Ishikawa (cell line): Measurements from ENCODE around the gene TXNDC2.

Experiments used
- CEBPB ChIP-seq: IDR thresholded peaks from 2 replicates; pipeline ENCODE4 v1.6.1; 2012
- CREB1 ChIP-seq: IDR thresholded peaks from 2 replicates; pipeline ENCODE4 v1.6.1; 2012; ENCODE audit warnings: low read depth
- EGR1 ChIP-seq: IDR thresholded peaks from 2 replicates; pipeline ENCODE4 v1.6.1; 2012
- EP300 ChIP-seq: IDR thresholded peaks from 2 replicates; pipeline ENCODE4 v1.6.1; 2012; ENCODE audit warnings: borderline replicate concordance
- FOXM1 ChIP-seq: IDR thresholded peaks from 2 replicates; pipeline ENCODE4 v1.6.1; 2012; ENCODE audit warnings: low read depth, borderline replicate concordance
- MAX ChIP-seq: IDR thresholded peaks from 2 replicates; pipeline ENCODE4 v1.6.1; 2012
- NFIC ChIP-seq: IDR thresholded peaks from 2 replicates; pipeline ENCODE4 v1.6.1; 2012
- RAD21 ChIP-seq: IDR thresholded peaks from 2 replicates; pipeline ENCODE4 v1.6.1; 2012; ENCODE audit warnings: low read depth
- TAF1 ChIP-seq: IDR thresholded peaks from 2 replicates; pipeline ENCODE4 v1.6.1; 2012; ENCODE audit warnings: low read depth, mild to moderate bottlenecking
- TCF12 ChIP-seq: IDR thresholded peaks from 2 replicates; pipeline ENCODE4 v1.6.1; 2012; ENCODE audit warnings: low read depth
- TEAD4 ChIP-seq: IDR thresholded peaks from 2 replicates; pipeline ENCODE4 v1.6.1; 2012
- YY1 ChIP-seq: IDR thresholded peaks from 2 replicates; pipeline ENCODE4 v1.6.1; 2012; ENCODE audit warnings: low read depth
- ZBTB7A ChIP-seq: IDR thresholded peaks from 2 replicates; pipeline ENCODE4 v1.6.1; 2012; ENCODE audit warnings: low read depth
- TF ChIP-seq, protein P1 (sequence below): IDR thresholded peaks from 2 replicates; pipeline ENCODE4 v1.6.1; 2012; ENCODE audit warnings: low read depth, mild to moderate bottlenecking
- TF ChIP-seq, protein P2 (sequence below): IDR thresholded peaks from 2 replicates; pipeline ENCODE4 v1.6.1; 2012

The TXNDC2 gene

GRCh38 chr18:9924371-9924943 lies 38.7 kb downstream of the TXNDC2 start:
- TF ChIP-seq TEAD4 (no peak), MAX (no peak), TCF12 (no peak), CREB1 (no peak), EGR1 (no peak), ZBTB7A (no peak), EP300 (no peak), CEBPB (no peak), FOXM1 (no peak), RAD21 (no peak), TAF1 (no peak)
- TF ChIP-seq, protein P1, sequence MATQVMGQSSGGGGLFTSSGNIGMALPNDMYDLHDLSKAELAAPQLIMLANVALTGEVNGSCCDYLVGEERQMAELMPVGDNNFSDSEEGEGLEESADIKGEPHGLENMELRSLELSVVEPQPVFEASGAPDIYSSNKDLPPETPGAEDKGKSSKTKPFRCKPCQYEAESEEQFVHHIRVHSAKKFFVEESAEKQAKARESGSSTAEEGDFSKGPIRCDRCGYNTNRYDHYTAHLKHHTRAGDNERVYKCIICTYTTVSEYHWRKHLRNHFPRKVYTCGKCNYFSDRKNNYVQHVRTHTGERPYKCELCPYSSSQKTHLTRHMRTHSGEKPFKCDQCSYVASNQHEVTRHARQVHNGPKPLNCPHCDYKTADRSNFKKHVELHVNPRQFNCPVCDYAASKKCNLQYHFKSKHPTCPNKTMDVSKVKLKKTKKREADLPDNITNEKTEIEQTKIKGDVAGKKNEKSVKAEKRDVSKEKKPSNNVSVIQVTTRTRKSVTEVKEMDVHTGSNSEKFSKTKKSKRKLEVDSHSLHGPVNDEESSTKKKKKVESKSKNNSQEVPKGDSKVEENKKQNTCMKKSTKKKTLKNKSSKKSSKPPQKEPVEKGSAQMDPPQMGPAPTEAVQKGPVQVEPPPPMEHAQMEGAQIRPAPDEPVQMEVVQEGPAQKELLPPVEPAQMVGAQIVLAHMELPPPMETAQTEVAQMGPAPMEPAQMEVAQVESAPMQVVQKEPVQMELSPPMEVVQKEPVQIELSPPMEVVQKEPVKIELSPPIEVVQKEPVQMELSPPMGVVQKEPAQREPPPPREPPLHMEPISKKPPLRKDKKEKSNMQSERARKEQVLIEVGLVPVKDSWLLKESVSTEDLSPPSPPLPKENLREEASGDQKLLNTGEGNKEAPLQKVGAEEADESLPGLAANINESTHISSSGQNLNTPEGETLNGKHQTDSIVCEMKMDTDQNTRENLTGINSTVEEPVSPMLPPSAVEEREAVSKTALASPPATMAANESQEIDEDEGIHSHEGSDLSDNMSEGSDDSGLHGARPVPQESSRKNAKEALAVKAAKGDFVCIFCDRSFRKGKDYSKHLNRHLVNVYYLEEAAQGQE = no peak
- TF ChIP-seq, protein P2, sequence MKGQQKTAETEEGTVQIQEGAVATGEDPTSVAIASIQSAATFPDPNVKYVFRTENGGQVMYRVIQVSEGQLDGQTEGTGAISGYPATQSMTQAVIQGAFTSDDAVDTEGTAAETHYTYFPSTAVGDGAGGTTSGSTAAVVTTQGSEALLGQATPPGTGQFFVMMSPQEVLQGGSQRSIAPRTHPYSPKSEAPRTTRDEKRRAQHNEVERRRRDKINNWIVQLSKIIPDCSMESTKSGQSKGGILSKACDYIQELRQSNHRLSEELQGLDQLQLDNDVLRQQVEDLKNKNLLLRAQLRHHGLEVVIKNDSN = no peak

DNA sequence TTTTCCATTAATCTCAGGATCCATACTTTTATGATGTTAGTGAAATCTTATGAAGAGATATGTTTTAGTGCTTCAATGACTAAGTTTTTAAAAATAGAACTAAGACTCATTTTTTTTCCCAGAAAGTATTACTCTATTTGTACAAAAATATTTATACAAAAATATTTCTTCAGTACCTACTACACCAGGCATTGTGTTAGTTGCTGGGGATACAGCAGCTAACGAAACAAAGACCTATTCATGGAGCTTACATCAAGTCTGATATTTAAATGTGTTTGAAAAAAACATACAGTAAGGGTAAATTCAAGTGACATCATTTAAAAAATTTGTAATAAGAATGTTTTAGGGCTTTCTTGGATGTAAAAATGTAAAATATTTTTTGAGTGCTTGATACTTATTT lies 39.6 kb downstream of the TXNDC2 start:
- TF ChIP-seq EGR1 (no peak), CEBPB (no peak), TEAD4 (no peak), ZBTB7A (no peak), TAF1 (no peak), NFIC (no peak), TCF12 (no peak), YY1 (no peak), RAD21 (no peak), FOXM1 (no peak), EP300 (no peak), CREB1 (no peak), MAX (no peak)
- TF ChIP-seq, protein P2 = no peak
- TF ChIP-seq, protein P1 = no peak

DNA sequence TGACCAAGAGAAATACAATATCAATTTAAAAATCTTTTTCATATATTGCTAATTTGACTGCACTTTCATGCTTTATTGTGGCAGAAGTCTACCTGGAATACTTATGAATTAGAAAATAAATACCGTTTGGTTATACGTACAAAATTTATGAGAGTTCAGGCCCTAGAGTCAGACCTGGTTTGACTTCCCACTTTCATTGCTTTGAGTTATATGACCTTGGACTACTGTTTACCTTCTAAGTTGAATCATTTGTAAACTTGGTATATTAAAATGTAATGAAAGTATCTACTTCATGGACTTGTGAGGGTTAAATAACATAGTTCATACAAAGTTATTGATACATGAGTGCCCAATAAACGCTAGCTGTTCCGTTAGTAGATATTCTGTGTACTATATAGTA lies 40.0 kb downstream of the TXNDC2 start:
- TF ChIP-seq CEBPB (no peak), NFIC (no peak), EP300 (no peak), TAF1 (no peak)
- TF ChIP-seq, protein P2 = no peak
- TF ChIP-seq, protein P1 = no peak

DNA sequence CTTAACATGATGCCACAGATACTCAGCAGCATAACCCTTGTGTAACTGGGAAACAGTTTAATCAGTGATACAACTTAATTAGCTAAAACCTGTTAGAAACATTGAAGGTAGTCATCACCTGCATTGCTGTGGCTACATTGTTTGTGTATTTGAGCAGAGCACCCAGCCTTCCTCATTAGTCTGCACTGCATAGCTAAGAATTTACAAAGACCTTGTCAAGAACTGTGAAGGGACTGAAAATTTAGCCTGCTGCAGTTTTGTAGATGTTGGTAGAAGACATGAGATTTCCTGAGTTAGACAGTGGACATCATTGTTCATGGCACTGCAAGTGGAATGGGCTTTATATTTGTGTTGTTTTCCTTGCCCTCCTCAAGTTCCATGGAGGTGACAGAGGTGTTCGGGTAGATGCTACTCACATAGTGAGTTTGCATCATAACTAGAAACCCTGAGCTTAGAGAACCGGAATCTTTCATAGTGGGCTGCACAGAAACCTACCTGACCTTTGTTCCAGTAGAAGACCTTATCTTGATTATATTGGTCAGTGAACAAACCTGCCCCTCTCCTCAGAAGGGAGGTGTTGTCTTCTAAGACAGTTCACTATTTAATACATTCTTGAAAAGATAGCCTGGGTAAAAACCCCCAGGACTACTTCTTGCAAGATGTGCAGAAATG lies 40.6 kb downstream of the TXNDC2 start:
- no peak for TF ChIP-seq RAD21

- TF ChIP-seq TEAD4 (no peak), YY1 (no peak), NFIC (no peak), FOXM1 (no peak), CREB1 (no peak), CEBPB (no peak), EP300 (no peak), ZBTB7A (no peak), EGR1 (no peak), TAF1 (no peak), MAX (no peak), RAD21 (no peak), TCF12 (no peak)
- TF ChIP-seq, protein P1 = no peak
- TF ChIP-seq, protein P2 = no peak
Measured at GRCh38 chr18:9926977-9927376, 41.2 kb downstream of the TXNDC2 start.
